GM21717 (cell line): ENCODE data around the gene EHD4.

Source experiments
- ATAC-seq: cut with Tn5 transposase; IDR thresholded peaks from one replicate; pipeline ENCODE4 v1.9.1; 2021; ENCODE audit warnings: mild to moderate bottlenecking, moderate library complexity; ENCODE audit not compliant: unreplicated experiment

The EHD4 gene

DNA sequence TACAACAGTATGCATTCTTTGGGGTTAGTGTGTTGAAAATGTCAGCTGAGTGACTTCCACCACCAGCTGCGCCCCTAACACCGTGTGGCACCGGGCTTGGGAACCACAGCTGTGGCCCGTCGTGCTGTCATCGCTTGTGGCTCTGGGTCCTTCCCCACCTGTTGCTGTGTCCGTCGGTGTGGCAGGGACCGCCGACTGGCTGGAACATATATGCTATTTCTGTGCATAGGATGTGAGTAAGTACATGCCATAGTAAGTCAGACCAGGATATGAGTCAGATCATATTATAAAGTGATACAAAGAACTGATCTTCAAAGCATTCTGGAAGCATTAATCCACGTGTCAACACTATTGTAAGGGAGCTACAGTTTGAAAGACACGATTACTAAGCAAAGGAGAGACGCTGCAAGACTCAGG is 31.9 kb downstream of the EHD4 start:
- ATAC-seq = no peak

DNA sequence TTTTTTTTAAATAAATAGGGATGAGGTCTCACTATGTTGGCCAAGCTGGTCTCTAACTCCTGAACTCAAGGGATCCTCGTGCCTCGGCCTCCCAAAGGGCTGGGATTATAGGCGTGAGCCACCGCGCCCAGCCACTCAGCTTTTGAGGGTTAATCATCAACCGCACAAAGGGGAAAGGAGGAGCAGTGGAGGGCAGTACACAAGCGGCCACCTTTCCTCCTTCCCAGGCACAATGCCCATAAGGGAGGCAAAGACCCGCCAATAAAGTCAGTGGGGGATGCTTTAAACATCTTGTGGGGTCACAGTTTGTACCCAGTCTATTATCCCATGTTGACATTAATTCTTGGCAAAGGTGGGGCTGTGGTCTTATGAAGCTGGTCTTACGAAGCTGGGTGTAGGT is 32.4 kb downstream of the EHD4 start:
- no peak for ATAC-seq

DNA sequence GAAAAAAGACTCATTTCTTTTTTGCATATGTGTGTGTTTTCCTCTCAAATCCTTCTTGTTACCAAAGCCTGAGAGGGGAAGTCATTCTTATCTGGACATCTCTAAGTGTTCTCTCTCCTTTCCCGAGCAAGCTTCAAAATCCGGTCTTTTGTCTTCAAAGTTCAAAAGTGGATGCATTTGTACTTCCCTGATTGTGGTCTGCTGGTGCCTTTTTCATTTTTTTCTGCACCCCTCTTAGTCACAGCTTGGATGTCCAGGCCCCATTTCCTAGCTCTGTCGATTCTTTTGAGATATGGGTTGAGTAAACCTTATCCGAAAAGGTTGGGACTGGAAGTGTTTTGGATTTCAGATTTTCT is 34.8 kb downstream of the EHD4 start:
- ATAC-seq = no peak

DNA sequence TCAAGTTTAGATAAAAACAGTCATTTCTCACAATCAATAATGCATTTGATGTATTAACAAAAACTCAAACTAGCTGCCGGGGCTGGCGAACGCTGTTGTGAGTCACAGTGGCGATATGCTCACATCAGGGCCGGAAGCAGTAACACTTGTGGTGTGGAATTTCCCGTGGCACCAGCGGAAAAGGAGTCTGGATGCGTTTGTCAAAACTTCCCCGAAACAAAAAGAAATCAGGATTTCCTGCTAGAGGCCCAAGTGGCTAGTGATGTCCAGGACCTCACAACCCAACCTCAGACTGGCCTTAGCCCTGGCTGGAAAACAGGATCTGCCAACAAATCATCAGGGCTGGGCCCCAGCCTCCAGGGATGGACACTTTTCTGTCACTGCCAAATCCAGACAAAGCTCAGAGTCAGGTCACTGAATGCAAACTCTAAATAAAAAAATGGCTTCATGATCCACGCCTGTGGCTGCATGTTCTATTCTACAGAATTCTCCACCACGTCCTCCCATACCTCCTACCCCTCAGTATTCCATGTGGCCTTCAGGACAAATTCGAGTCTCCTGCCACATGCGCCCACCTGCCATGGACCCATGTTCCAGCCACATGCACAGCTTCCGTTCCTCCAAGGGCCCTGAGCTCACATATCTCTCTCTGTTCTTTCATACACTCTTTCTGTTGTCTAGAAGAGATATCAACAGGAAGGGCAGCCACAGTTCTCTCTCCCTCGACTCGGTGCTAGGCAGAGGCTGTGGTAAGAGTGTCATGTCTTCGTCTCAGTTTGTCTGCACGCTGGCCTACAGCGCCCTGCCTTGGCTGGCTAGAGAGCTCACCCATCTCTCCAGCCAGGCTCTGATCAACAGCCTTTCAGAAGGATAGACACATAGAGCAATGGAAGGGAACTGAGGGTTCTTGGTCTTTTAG is 35.4 kb downstream of the EHD4 start:
- no peak for ATAC-seq

GRCh38 chr15:41936155-41936554 is 36.2 kb downstream of the EHD4 start:
- ATAC-seq = no peak

DNA sequence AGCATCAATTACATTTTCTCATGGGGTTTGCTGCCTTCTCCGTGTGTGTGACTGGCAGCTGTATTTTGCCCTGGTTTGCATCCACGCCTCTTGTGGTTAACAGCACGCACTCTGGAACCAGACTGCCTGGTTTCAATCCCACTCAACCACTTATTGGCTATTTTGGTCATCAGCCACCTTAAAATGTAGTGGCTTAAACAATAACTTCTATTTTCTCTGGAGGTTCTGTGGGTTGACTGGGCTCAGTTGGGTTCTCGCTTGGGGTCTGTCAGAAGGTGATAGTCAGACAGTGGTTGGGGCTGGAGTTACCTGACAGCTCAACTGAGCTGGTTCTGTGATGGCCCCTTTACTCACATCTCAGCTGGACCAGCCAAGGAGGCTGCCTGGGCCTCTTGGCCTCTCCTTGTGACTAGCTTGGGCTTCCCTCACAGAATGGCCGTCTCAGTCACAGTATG is 36.8 kb downstream of the EHD4 start:
- no peak for ATAC-seq

DNA sequence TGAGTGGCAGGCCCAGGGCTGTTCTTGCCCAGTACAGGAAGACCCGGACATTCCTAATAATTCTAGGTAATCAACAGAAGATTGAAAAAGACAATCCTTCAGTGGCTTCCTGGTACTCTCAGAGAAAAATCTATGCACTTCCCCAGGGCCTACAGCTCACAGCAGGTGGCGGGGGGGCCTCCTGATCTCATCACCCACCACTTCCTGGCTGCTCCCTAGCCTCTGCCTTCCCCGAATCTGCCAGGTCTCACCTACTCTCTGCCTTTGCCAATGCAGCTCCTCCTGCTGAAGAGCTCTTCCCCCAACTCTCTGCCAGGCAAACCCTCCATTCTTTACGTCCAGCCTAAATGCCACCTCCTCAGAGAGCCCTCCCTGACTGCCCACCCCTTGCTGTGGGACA is 37.5 kb downstream of the EHD4 start:
- ATAC-seq = no peak

- no peak for ATAC-seq
Measured at GRCh38 chr15:41933771-41934170, 38.6 kb downstream of the EHD4 start.

DNA sequence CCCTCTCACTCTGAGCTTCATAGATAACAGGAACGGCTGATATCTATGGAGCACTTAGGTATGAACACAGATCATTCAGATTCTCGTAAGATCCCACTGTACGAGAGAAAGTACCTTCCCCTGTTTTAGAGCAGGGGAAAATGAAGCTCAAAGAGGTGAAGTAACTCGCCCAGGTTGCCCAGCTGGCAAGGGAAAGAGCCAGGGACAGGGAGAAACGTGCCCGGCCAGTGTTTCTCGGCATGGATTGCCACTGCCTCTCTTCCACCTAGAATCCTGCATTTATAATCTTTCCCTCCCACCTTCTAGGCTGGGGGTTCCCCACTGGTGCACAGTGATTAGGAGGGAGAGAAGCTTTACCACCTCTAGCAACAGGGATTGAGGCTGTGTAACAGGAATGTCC is 39.0 kb downstream of the EHD4 start:
- ATAC-seq = no peak

- ATAC-seq = no peak
Measured at GRCh38 chr15:41932511-41933289, 39.7 kb downstream of the EHD4 start.

DNA sequence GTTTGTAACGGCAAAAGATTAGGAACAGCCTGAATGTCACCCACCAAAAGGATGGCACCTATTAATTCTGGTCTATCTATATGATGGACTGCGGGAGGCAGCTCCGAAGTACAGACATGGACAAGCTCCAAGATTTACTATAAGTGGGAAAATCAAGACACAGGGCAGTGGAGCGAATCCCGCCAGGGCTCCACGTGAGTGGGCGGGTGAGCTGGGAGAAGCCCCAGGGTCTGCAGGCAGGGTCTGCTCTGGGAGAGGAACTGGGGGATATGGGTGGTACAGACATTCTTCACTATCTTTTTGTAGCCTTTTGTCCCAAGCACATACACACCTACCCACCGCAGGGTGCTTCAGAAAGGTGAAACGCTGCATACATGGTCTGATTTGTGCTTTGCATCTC is 40.3 kb downstream of the EHD4 start:
- ATAC-seq = no peak

DNA sequence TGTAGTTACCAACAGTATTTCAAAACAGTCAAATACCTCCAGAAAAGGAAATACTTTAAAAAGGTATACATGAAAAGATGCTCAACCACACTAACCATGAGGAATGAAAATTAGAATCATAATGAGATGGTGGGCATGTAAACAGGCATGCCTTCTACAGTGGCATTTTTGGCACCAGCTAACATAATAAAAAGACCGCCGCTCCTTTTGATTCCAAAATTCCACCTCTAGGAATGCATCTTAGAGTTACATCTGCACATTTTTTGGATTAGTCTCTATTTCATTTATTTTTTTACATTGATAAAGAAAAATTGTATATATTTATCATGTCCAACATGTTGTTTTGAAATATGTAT is 41.5 kb downstream of the EHD4 start:
- no peak for ATAC-seq

GRCh38 chr15:41930221-41930866 is 42.0 kb downstream of the EHD4 start:
- no peak for ATAC-seq

DNA sequence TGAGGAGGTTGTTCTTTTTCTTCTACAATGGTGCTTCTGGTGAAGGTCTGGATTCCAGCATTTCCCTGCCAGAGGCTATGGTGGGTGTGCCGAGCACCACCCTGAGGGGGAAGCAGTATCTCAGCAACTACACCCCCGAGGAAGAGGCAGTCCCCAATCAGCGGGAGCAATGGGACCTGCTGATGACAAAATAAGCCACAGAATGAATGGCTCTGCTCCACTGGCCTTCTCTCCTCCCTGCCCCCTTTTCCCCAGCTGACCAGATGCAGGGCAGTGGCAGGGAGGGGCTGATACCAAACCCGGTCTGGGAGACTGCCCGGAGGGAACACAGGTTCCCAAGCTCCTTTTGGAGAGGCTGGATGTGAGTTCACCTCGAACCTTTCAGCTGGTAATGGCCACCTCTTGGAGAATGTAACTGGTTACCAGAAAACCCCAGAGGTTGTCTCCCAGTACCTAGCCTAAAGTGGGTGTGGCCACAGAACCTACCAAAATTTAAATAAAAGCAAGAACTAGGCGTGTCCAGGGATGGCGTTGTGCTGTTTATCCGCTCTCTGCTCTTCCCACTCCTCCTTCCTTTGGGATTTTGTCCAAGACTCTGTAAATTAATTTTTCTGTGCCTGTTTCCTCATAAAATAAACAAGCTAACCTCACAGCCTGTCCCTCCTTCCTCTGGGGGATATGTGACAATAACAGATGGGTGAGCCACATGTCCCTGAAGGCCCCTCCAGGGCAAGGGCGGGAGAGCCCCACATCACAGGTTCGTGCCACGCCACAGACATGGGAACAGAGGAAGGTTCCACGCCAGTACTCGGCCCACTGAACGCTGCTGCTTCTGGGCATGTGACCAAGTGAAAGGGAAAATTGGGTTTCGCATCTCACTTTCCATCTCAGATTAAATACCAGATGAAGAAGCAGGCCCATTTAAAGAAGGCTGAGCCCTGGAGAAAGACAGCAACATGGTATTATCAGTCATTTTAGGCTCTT is 43.4 kb downstream of the EHD4 start:
- peak; percentile 53 for ATAC-seq

GRCh38 chr15:41928100-41928499 is 44.3 kb downstream of the EHD4 start:
- no peak for ATAC-seq

GRCh38 chr15:41927536-41927935 is 44.8 kb downstream of the EHD4 start:
- ATAC-seq = no peak

DNA sequence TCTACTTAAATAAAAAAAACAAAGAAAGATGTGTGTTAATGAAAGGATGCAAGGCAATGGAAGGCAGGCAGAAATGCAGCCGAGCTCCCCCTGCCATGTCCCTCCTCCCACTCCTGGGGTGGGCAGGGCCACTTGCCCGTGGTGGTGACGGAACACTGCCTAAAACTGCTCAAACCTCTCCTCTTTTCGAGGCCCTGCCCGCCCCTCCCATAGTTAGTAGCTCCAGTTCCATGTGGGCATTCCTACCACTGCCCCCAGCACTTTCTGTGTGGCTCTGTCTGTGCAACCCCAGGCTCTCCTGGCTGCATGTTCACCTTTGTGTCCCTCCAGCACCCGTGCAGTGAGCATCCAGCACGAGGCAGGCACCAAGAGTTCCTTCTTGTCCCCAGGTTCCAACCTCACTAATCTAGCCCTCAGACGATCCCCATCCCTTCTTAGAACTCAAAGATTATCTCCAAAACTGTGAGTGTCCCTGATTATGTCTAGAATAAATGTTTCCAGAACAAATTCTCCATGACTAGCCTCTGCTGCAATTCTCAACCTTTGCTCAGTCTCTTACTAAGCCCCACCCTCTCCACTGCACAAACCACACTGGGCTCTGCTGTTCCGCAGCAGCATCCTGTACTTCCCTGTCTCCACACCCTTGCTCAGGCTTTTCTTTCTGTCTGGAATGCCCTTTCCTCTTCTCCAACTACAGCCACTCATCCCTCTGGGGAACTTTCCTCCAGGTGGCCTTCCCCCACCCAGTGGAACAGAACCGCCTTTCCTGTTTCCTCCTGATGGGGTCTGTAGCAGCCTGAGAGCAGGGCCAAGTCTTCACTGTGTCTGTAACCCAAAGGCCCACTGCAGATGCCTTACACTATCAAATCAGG is 45.9 kb downstream of the EHD4 start:
- ATAC-seq = no peak

DNA sequence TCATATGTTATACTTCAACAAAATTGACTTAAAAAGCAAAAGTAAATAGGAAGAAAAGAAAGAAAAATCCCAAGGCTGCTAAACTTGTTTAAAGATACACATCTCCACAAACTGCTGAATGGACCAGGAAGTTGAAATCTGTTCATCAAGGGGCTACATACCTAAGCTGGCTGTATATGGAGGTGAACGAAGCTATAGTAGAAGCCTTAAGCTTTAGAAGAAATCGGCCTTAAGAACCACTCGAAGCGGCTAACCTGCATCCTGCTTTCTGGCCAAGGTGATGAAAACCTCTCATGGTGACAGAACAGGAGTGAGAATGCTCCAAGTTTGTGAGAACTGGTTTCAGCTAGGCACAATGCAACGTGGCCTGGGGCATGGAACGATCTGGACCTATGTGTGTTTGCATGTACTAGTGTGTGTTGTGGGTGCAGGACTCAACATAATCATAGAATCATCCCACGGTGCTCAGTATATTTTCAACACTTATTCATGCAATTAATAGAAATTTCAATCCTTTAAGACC is 47.2 kb downstream of the EHD4 start:
- no peak for ATAC-seq

DNA sequence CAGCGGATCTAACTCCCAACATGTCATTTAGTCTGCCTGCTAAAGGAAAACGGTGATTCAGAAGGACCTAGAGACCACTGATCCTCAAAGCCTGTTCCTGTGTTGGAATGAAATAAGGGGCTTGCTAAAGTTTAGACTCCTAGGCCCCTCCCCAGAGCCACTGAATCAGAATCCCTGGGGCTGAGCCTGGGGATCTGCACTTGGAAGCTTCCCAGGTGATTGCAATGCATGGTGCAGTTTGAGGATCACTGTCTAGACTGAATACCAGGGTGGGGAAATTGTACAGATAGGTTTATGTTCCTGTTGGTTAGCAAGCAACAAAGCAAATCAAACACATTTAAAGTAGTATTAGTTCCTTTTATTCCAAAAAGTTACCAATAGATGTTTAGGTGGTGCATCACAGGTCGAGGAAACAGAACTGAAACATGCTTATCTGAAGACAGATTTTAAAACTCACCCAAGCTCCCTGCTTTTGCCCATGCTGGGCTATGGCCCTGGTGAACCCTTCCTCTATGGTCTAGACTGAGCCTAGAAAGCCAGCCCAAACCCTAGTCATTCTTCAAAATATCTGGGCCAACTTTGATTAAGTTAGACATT is 48.9 kb downstream of the EHD4 start:
- no peak for ATAC-seq
